ENCODE data around the gene CAP2. TPM values are rescaled to one million over a fixed set of nuclear protein-coding genes. Genes with fewer than 3 reads are reported as not detected.

Gene CAP2
- total and polyA plus RNA-seq, 9 of the 15 experiments (the other 6 are each of a cell fraction or from before 2014, with no cell fraction given) = not detected

- Histone ChIP-seq H4K20me1 (replicated peaks; ENCODE audit: control insufficient read depth, insufficient read depth, low read length) (no peaks in the 10 kb centered on the region), H3K27ac (ENCODE audit: extremely low read depth, low read depth, low read length) (no peak overlapping the region), H3K36me3 (ENCODE audit: control insufficient read depth, insufficient read depth, low read length) (no peaks in the 10 kb centered on the region), H3K79me2 (ENCODE audit: control insufficient read depth, insufficient read depth, low read length) (no peaks in the 10 kb centered on the region), H3K4me1 (replicated peaks in 1 of 2; ENCODE audit: control insufficient read depth in 2 of 2, insufficient read depth in 2 of 2, low read length in 2 of 2) (no peaks in the 10 kb centered on the region), H3K27me3 (ENCODE audit: control insufficient read depth in 2 of 2, insufficient read depth in 2 of 2, low read length in 2 of 2) (peaks cover 34 to 35% of the 10 kb centered on the region in 2 experiments), H3K9me1 (ENCODE audit: control insufficient read depth, insufficient read depth, low read length) (no peaks in the 10 kb centered on the region), H3K4me2 (ENCODE audit: insufficient read depth, low read length) (no peak overlapping the region), H3K9me3 (replicated peaks; ENCODE audit: control insufficient read depth, insufficient read depth, low read depth, low read length) (no peaks in the 10 kb centered on the region), H3K9ac (ENCODE audit: insufficient read depth in 1 of 2, low read depth in 2 of 2, low read length in 2 of 2) (no peak overlapping the region), H3K4me3 (no peak overlapping the region), H2AFZ (ENCODE audit: low read depth, low read length) (no peak overlapping the region)
- WGBS (ENCODE audit: insufficient coverage, low coverage, missing lambda C conversion rate) = 0% methylated on average over 2 of the region's 2 CpGs
- DNase-seq (ENCODE audit: extremely low read depth in 1 of 4, low spot score in 3 of 4) = no peak
- CTCF ChIA-PET (ENCODE audit: low intra/inter-chr PET ratio) = no interaction called here
- intact Hi-C loops (cut with micrococcal nuclease) (no loop called here), in situ Hi-C loops (cut with MboI) (no loop called here)
- FAIRE-seq = no peak
- ATAC-seq = no peak
- BruUV-seq (replicated peaks) = no TSS peak
- POLR2A ChIA-PET = no interaction called here
- TF ChIP-seq HDAC1 (IDR thresholded peaks at IDR 0.05) (no peak), ZSCAN32 (CRISPR knock-in tag; IDR thresholded peaks at IDR 0.05) (no peak), GATA2 (CRISPR knock-in tag; IDR thresholded peaks at IDR 0.05) (no peak)
These were observed 84.0 kb downstream of the CAP2 start for GRCh38 chr6:17477356-17477755.

GRCh38 chr6:17478223-17478907 lies 85.0 kb downstream of the CAP2 start:
- BruUV-seq (replicated peaks) = no TSS peak
- ATAC-seq (no peak), FAIRE-seq (no peak), DNase-seq (ENCODE audit: extremely low read depth in 1 of 4, low spot score in 3 of 4) (no peak)
- H3K36me3 ChIP-seq (ENCODE audit: control insufficient read depth, insufficient read depth, low read length) = no peaks in the 10 kb centered on the region
- no peaks in the 10 kb centered on the region for H3K4me1 ChIP-seq (replicated peaks in 1 of 2; ENCODE audit: control insufficient read depth in 2 of 2, insufficient read depth in 2 of 2, low read length in 2 of 2)
- WGBS (ENCODE audit: insufficient coverage, low coverage, missing lambda C conversion rate) = 1% methylated on average over 6 of the region's 7 CpGs
- ChIA-PET POLR2A (no interaction called here), CTCF (ENCODE audit: low intra/inter-chr PET ratio) (no interaction called here)
- no peak overlapping the region for H2AFZ ChIP-seq (ENCODE audit: low read depth, low read length)
- in situ Hi-C loops (cut with MboI) (no loop called here), intact Hi-C loops (cut with micrococcal nuclease) (no loop called here)
- TF ChIP-seq MLLT1 (IDR thresholded peaks at IDR 0.05) = no peak
- TF ChIP-seq ZNF121 (CRISPR knock-in tag; conservative IDR thresholded peaks at IDR 0.05) = peak; percentile 13; the same call in 1 of the 2 replicates
- no peak for TF ChIP-seq ATF7 (IDR thresholded peaks at IDR 0.05)
- H3K9me1 ChIP-seq (ENCODE audit: control insufficient read depth, insufficient read depth, low read length) = no peaks in the 10 kb centered on the region
- no peak overlapping the region for H3K4me2 ChIP-seq (ENCODE audit: insufficient read depth, low read length)
- H4K20me1 ChIP-seq (replicated peaks; ENCODE audit: control insufficient read depth, insufficient read depth, low read length) = no peaks in the 10 kb centered on the region
- no peaks in the 10 kb centered on the region for H3K9me3 ChIP-seq (replicated peaks; ENCODE audit: control insufficient read depth, insufficient read depth, low read depth, low read length)
- no peak overlapping the region for H3K4me3 ChIP-seq
- no peaks in the 10 kb centered on the region for H3K79me2 ChIP-seq (ENCODE audit: control insufficient read depth, insufficient read depth, low read length)
- no peak overlapping the region for H3K27ac ChIP-seq (ENCODE audit: extremely low read depth, low read depth, low read length)
- peaks cover 34% of the 10 kb centered on the region in 2 experiments for H3K27me3 ChIP-seq (ENCODE audit: control insufficient read depth in 2 of 2, insufficient read depth in 2 of 2, low read length in 2 of 2)
- no peak overlapping the region for H3K9ac ChIP-seq (ENCODE audit: insufficient read depth in 1 of 2, low read depth in 2 of 2, low read length in 2 of 2)
